Common myeloid progenitor, CD34-positive (primary cell): ENCODE data around the gene ZNF346.
"Not testable (repeated sequence)": the region's sequence is repeated elsewhere in the genome, so short reads cannot be mapped to it uniquely, and the experiment has no call there.

Experiments
- CTCF ChIA-PET: fragments of 350-600 bp; sonication (Branson Sonifier 250); formaldehyde crosslinking; loops from one replicate; lab custom pipeline; 2021; ENCODE audit warnings: antibody characterized with exemption; lab: Charles Lee
- POLR2A ChIA-PET: fragments of 350-600 bp; sonication (Branson Sonifier 250); formaldehyde crosslinking; loops from one replicate; lab custom pipeline; 2021; ENCODE audit warnings: antibody characterized with exemption; lab: Charles Lee
- DNase-seq, 3 donors: peaks; one replicate each; pipeline versions ENCODE4 v3.0.0 to v3.0.0-alpha.2; 2013
- H3K27ac ChIP-seq, 2 experiments: 1 replicate in 1 of 2; 2 replicates in 1 of 2; pipeline ENCODE4 v1.7.0; 2013; ENCODE audit warnings: inconsistent platforms in 2 of 2, low read length in 2 of 2, mild to moderate bottlenecking in 2 of 2, low read depth in 1 of 2, moderate library complexity in 1 of 2; ENCODE audit not compliant: severe bottlenecking in 2 of 2, insufficient read depth in 1 of 2, poor library complexity in 1 of 2
- H3K27me3 ChIP-seq, 5 experiments: replicated peaks in 2 of 5; 1 replicate in 3 of 5; 2 replicates in 2 of 5; pipeline versions ENCODE4 v1.6.1 to v1.7.0; 2013; ENCODE audit warnings: low read length in 4 of 5, mild to moderate bottlenecking in 2 of 5, moderate library complexity in 2 of 5, inconsistent platforms in 1 of 5; ENCODE audit not compliant: insufficient read depth in 5 of 5, control insufficient read depth in 4 of 5
- H3K36me3 ChIP-seq, 4 experiments: 1 replicate in 2 of 4; 2 replicates in 2 of 4; pipeline versions ENCODE4 v1.6.1 to v1.7.0; 2013; ENCODE audit warnings: low read length in 3 of 4, control low read depth in 1 of 4, mild to moderate bottlenecking in 1 of 4; ENCODE audit not compliant: control insufficient read depth in 4 of 4, insufficient read depth in 4 of 4
- H3K4me1 ChIP-seq, 4 experiments: 1 replicate in 3 of 4; 2 replicates in 1 of 4; pipeline versions ENCODE4 v1.6.1 to v1.7.1; 2013; ENCODE audit warnings: low read length in 3 of 4, mild to moderate bottlenecking in 3 of 4, control low read depth in 1 of 4, inconsistent platforms in 1 of 4, moderate library complexity in 1 of 4; ENCODE audit not compliant: control insufficient read depth in 4 of 4, insufficient read depth in 4 of 4; ENCODE audit errors: control extremely low read depth in 1 of 4
- H3K4me3 ChIP-seq, 7 experiments: 1 replicate in 4 of 7; 2 replicates in 3 of 7; pipeline versions ENCODE4 v1.5.1 to v1.7.0; 2013; ENCODE audit warnings: mild to moderate bottlenecking in 7 of 7, low read length in 6 of 7, moderate library complexity in 6 of 7, inconsistent platforms in 2 of 7, low read depth in 2 of 7, control low read depth in 1 of 7; ENCODE audit not compliant: insufficient read depth in 4 of 7, control insufficient read depth in 1 of 7; ENCODE audit errors: extremely low read depth in 1 of 7
- H3K9me3 ChIP-seq, 5 experiments: 1 replicate in 4 of 5; 2 replicates in 1 of 5; pipeline versions ENCODE4 v1.6.1 to v1.7.1; 2013; ENCODE audit warnings: low read length in 4 of 5, mild to moderate bottlenecking in 2 of 5, inconsistent platforms in 1 of 5, low read depth in 1 of 5, moderate library complexity in 1 of 5; ENCODE audit not compliant: control insufficient read depth in 4 of 5, insufficient read depth in 2 of 5; ENCODE audit errors: control extremely low read depth in 1 of 5
- WGBS: methylation state at CpG from one replicate; pipeline ENCODE4 v1.1.5; 2013; ENCODE audit not compliant: insufficient coverage; 5-methylcytosine and 5-hydroxymethylcytosine counted together

The ZNF346 gene

GRCh38 chr5:176985516-176985915 is 37.0 kb upstream of the ZNF346 start:
- WGBS = 71% methylated on average over 2 of the region's 2 CpGs
- Histone ChIP-seq H3K27me3 (no peaks in the 10 kb centered on the region), H3K4me1 (peaks cover 0 to 7% (median 2%) of the 10 kb centered on the region in 4 experiments), H3K4me3 (no peak overlapping the region), H3K27ac (no peak overlapping the region), H3K36me3 (peaks cover 2 to 18% (median 11%) of the 10 kb centered on the region in 4 experiments), H3K9me3 (no peaks in the 10 kb centered on the region)
- DNase-seq = peak in 2 of 3 donors; percentile 40 to 63
- ChIA-PET POLR2A (no interaction called here), CTCF (no interaction called here)

- no peak for DNase-seq
- Histone ChIP-seq H3K4me1 (peaks cover 0 to 7% (median 2%) of the 10 kb centered on the region in 4 experiments), H3K4me3 (no peak overlapping the region), H3K9me3 (no peaks in the 10 kb centered on the region), H3K27ac (no peak overlapping the region), H3K27me3 (no peaks in the 10 kb centered on the region), H3K36me3 (peaks cover 2 to 11% (median 5%) of the 10 kb centered on the region in 4 experiments)
- POLR2A ChIA-PET = no interaction called here
- WGBS = no CpG with 5 or more reads among the region's 2 CpGs
- CTCF ChIA-PET = no interaction called here
These were observed 36.2 kb upstream of the ZNF346 start for GRCh38 chr5:176986280-176986679.

GRCh38 chr5:176987583-176987982 is 34.9 kb upstream of the ZNF346 start:
- no peak for DNase-seq
- Histone ChIP-seq H3K9me3 (no peaks in the 10 kb centered on the region), H3K36me3 (no peaks in the 10 kb centered on the region), H3K4me3 (no peak overlapping the region), H3K27me3 (no peaks in the 10 kb centered on the region), H3K27ac (no peak overlapping the region), H3K4me1 (peaks cover 0 to 7% (median 2%) of the 10 kb centered on the region in 4 experiments)
- 100% methylated on average over 1 of the region's 3 CpGs for WGBS
- ChIA-PET POLR2A (no interaction called here), CTCF (no interaction called here)

- H3K27ac ChIP-seq, DNase-seq, H3K4me3 ChIP-seq, H3K9me3 ChIP-seq, H3K36me3 ChIP-seq, H3K27me3 ChIP-seq, CTCF ChIA-PET: not testable (repeated sequence)
- 96% methylated on average over 3 of the region's 3 CpGs for WGBS
- POLR2A ChIA-PET = interaction anchor here (0.6 to 0.7 kb wide), 2 partner anchors 176 to 618 kb away, joined by 4 to 5 read pairs; no protein-coding TSS in a partner anchor
- peaks cover 0 to 30% (median 7%) of the 10 kb centered on the region in 4 experiments for H3K4me1 ChIP-seq
These were observed 29.4 kb upstream of the ZNF346 start for GRCh38 chr5:176993081-176993480.

GRCh38 chr5:176994460-176995121 is 27.9 kb upstream of the ZNF346 start:
- Histone ChIP-seq H3K4me1 (peaks cover 0 to 30% (median 7%) of the 10 kb centered on the region in 4 experiments), H3K4me3 (peak overlapping the region in 1 of 7 experiments; percentile 28), H3K27ac (peak overlapping the region; percentile 1 to 76), H3K9me3 (peaks cover 0 to 2% (median 0%) of the 10 kb centered on the region in 5 experiments), H3K27me3 (no peaks in the 10 kb centered on the region), H3K36me3 (no peaks in the 10 kb centered on the region)
- DNase-seq = peak; percentile 65 to 94 (median 88)
- ChIA-PET CTCF (interaction anchor here (1.5 kb wide), 1 partner anchor 12 kb away, joined by 3 read pairs; the partner anchor contains the start of gene UIMC1), POLR2A (no interaction called here)
- 47% methylated on average over 5 of the region's 7 CpGs for WGBS

GRCh38 chr5:176995122-176995490 is 27.4 kb upstream of the ZNF346 start:
- 100% methylated on average over 3 of the region's 3 CpGs for WGBS
- ChIA-PET POLR2A (no interaction called here), CTCF (interaction anchor here (1.5 kb wide), 1 partner anchor 12 kb away, joined by 3 read pairs; the partner anchor contains the start of gene UIMC1)
- H3K27ac ChIP-seq = peak overlapping the region; percentile 1 to 76
- peaks cover 0 to 30% (median 7%) of the 10 kb centered on the region in 4 experiments for H3K4me1 ChIP-seq
- peaks cover 0 to 2% (median 0%) of the 10 kb centered on the region in 5 experiments for H3K9me3 ChIP-seq
- peak overlapping the region in 1 of 7 experiments; percentile 28 for H3K4me3 ChIP-seq
- no peak for DNase-seq
- H3K36me3 ChIP-seq = no peaks in the 10 kb centered on the region
- H3K27me3 ChIP-seq = no peaks in the 10 kb centered on the region
